HepG2 (cell line): ENCODE measurements around the gene TPP2. TPM values are rescaled to one million over a fixed set of nuclear protein-coding genes. Genes with fewer than 3 reads are reported as not detected.

ENCODE experiments used
- ATAC-seq: fragments of 200-7000 bp; cut with Tn5 transposase; 3 replicates; pipeline ENCODE4 v1.9.1; 2020; ENCODE audit warnings: mild to moderate bottlenecking, moderate library complexity
- BruUV-seq: library from RNA; stranded (reverse); fragments of 400-500 nt; replicated peaks from 2 replicates; lab custom pipeline; 2021; lab: Mats Ljungman, UMichigan
- CTCF ChIA-PET: fragments of 300-600 bp; formaldehyde crosslinking; extraction: SDS; loops from one replicate; lab custom pipeline; 2021; ENCODE audit warnings: low total read pairs, inconsistent platforms, low intra/inter-chr PET ratio; lab: Yijun Ruan, JAX
- POLR2A ChIA-PET: fragments of 350-600 bp; sonication (Branson Sonifier 250); formaldehyde crosslinking; loops from one replicate; lab custom pipeline; 2020; ENCODE audit warnings: antibody characterized with exemption, inconsistent platforms; lab: Yijun Ruan, JAX
- DNase-seq: peaks from one replicate; pipeline ENCODE4 v3.0.0-alpha.2; 2015; ENCODE audit warnings: low spot score
- FAIRE-seq: peaks from 3 replicates; lab custom pipeline; 2011; peaks lifted over from hg19 to GRCh38; lab: Jason Lieb, UNC
- H2AFZ ChIP-seq: one replicate; pipeline ENCODE4 v1.6.1; 2011; ENCODE audit warnings: low read length, inconsistent platforms
- H3K27ac ChIP-seq: fragments of 300-600 bp; 3 replicates; pipeline ENCODE4 v1.8.0; 2011; ENCODE audit warnings: mixed run types, mild to moderate bottlenecking, mixed read lengths, low read length, inconsistent platforms; ENCODE audit not compliant: insufficient read depth; ENCODE audit errors: extremely low read length
- H3K27me3 ChIP-seq, 2 experiments: fragments of 200-600 bp in 1 of 2; 2 replicates in 1 of 2; 3 replicates in 1 of 2; pipeline versions ENCODE4 v1.6.0 to v1.8.0; 2011; ENCODE audit warnings: low read length in 2 of 2, mild to moderate bottlenecking in 2 of 2, moderate library complexity in 2 of 2, inconsistent platforms in 1 of 2; ENCODE audit not compliant: insufficient read depth in 2 of 2, control insufficient read depth in 1 of 2
- H3K36me3 ChIP-seq, 2 experiments: fragments of 200-600 bp in 1 of 2; replicated peaks in 1 of 2; 2 replicates in 1 of 2; 3 replicates in 1 of 2; pipeline versions ENCODE4 v1.5.1 to v1.8.0; 2011; ENCODE audit warnings: low read length in 2 of 2, inconsistent platforms in 1 of 2; ENCODE audit not compliant: insufficient read depth in 2 of 2, control insufficient read depth in 1 of 2
- H3K4me1 ChIP-seq: 2 replicates; pipeline ENCODE4 v1.5.1; 2012; ENCODE audit warnings: low read length, inconsistent platforms; ENCODE audit not compliant: insufficient read depth
- H3K4me2 ChIP-seq: 2 replicates; pipeline ENCODE4 v1.6.0; 2011; ENCODE audit warnings: low read depth, low read length, inconsistent platforms
- H3K4me3 ChIP-seq, 3 experiments: fragments of 200-600 bp in 1 of 3; sonication (generic), shearing (Covaris generic) in 1 of 3; replicated peaks in 1 of 3; 2 replicates each; pipeline ENCODE4 v1.5.1; 2011 to 2016; ENCODE audit warnings: low read length in 3 of 3, inconsistent platforms in 2 of 3, low read depth in 2 of 3, mild to moderate bottlenecking in 2 of 3, control low read depth in 1 of 3, mixed read lengths in 1 of 3; ENCODE audit not compliant: insufficient read depth in 1 of 3
- H3K79me2 ChIP-seq: one replicate; pipeline ENCODE4 v1.6.1; 2011; ENCODE audit warnings: low read length, inconsistent platforms; ENCODE audit not compliant: insufficient read depth
- H3K9ac ChIP-seq: 2 replicates; pipeline ENCODE4 v1.6.0; 2011; ENCODE audit warnings: mild to moderate bottlenecking, low read depth, low read length, inconsistent platforms; ENCODE audit not compliant: insufficient read depth
- H3K9me3 ChIP-seq: 2 replicates; pipeline ENCODE4 v1.5.1; 2012; ENCODE audit warnings: mild to moderate bottlenecking, low read length
- H4K20me1 ChIP-seq: 2 replicates; pipeline ENCODE4 v1.6.0; 2011; ENCODE audit warnings: inconsistent platforms, mild to moderate bottlenecking, low read length, moderate library complexity; ENCODE audit not compliant: insufficient read depth
- DRAP1 ChIP-seq: IDR thresholded peaks from 2 replicates; pipeline ENCODE4 v1.6.1; 2016; ENCODE audit warnings: missing genetic modification reagents, missing compliant biosample characterization
- EHMT2 ChIP-seq: fragments of 200-600 bp; sonication (generic); IDR thresholded peaks from 2 replicates; pipeline ENCODE4 v1.7.0; 2017; ENCODE audit warnings: antibody characterized with exemption, low read depth, low read length, borderline replicate concordance
- MAFK ChIP-seq, 2 experiments: IDR thresholded peaks in 1 of 2; conservative IDR thresholded peaks in 1 of 2; 2 replicates each; pipeline ENCODE4 v1.6.1; 2011; ENCODE audit warnings: improper control_type of control experiment in 2 of 2, low read length in 2 of 2
- MIXL1 ChIP-seq: IDR thresholded peaks from 2 replicates; pipeline ENCODE4 v1.6.1; 2016
- RBAK ChIP-seq: sonication (generic); formaldehyde crosslinking; IDR thresholded peaks from 2 replicates; pipeline ENCODE4 v1.5.1; 2020; ENCODE audit warnings: mild to moderate bottlenecking, missing genetic modification reagents
- SIX4 ChIP-seq: sonication (generic); formaldehyde crosslinking; IDR thresholded peaks from 2 replicates; pipeline ENCODE4 v1.4.0; 2020; ENCODE audit warnings: missing genetic modification reagents
- SMC3 ChIP-seq: IDR thresholded peaks from 2 replicates; pipeline ENCODE4 v1.6.1; 2011; ENCODE audit warnings: low read length, improper control_type of control experiment
- TAF15 ChIP-seq: fragments of 200-400 bp; formaldehyde crosslinking; IDR thresholded peaks from one replicate; pipeline ENCODE4 v1.6.1; 2018; ENCODE audit warnings: mild to moderate bottlenecking, low read depth, low read length; ENCODE audit not compliant: poor library complexity, severe bottlenecking
- ZNF256 ChIP-seq: sonication (generic); formaldehyde crosslinking; conservative IDR thresholded peaks from 2 replicates; pipeline ENCODE4 v1.4.0; 2020; ENCODE audit warnings: missing genetic modification reagents
- ZNF34 ChIP-seq: sonication (generic); formaldehyde crosslinking; IDR thresholded peaks from 2 replicates; pipeline ENCODE4 v1.4.0; 2020; ENCODE audit warnings: mild to moderate bottlenecking, missing genetic modification reagents, borderline replicate concordance
- ZNF788 ChIP-seq: sonication (generic); formaldehyde crosslinking; IDR thresholded peaks from 2 replicates; pipeline ENCODE4 v1.5.0; 2020; ENCODE audit warnings: mild to moderate bottlenecking, missing genetic modification reagents, borderline replicate concordance
- ZNF883 ChIP-seq: sonication (generic); formaldehyde crosslinking; IDR thresholded peaks from 2 replicates; pipeline ENCODE4 v1.5.1; 2020; ENCODE audit warnings: mild to moderate bottlenecking, missing genetic modification reagents; ENCODE audit errors: not compliant biosample characterization
- WGBS: methylation state at CpG from one replicate; pipeline ENCODE4 v1.1.6; 2017; ENCODE audit warnings: low lambda C conversion rate; 5-methylcytosine and 5-hydroxymethylcytosine counted together
- in situ Hi-C: cut with HindIII; loops from 2 replicates; pipeline ENCODE4 v1.10.0; 2017; ENCODE audit warnings: low pct_unique_long_range_greater_than_20kb; ENCODE audit not compliant: extremely low pct_ligation_motif_present
- intact Hi-C: fragments of 100-400 bp; cut with micrococcal nuclease; formaldehyde crosslinking; loops from one replicate; pipeline ENCODE4 v1.10.0; 2022; ENCODE audit not compliant: unreplicated experiment
- polyA plus RNA-seq, 8 experiments: library from polyadenylated mRNA; depleted of rRNA in 3 of 8; stranded (reverse) in 7 of 8; unstranded in 1 of 8; fragments of >200 nt; fragmentation: Illumina TruSeq in 4 of 8; extraction: Trizol in 4 of 8; gene quantifications; 2 replicates each; pipeline versions ENCODE4 v1.2.1 to v1.2.3, GENCODE V29; 2011 to 2016; ENCODE audit warnings: low read depth in 4 of 8, missing spikeins in 1 of 8, mixed read lengths in 1 of 8; ENCODE audit not compliant: insufficient read depth in 1 of 8
- total RNA-seq, 5 experiments: library from RNA; depleted of rRNA; stranded (reverse); fragments of >200 nt; fragmentation: Illumina TruSeq; extraction: Trizol; gene quantifications; 2 replicates each; pipeline ENCODE4 v1.2.3, GENCODE V29; 2016; ENCODE audit warnings: low read depth in 1 of 5
- TF ChIP-seq, protein P1 (sequence below): sonication (generic); formaldehyde crosslinking; IDR thresholded peaks from 2 replicates; pipeline ENCODE4 v1.4.0; 2020; ENCODE audit warnings: missing genetic modification reagents, mild to moderate bottlenecking, borderline replicate concordance
- TF ChIP-seq, protein P2 (sequence below): IDR thresholded peaks from 2 replicates; pipeline ENCODE4 v1.6.1; 2012; ENCODE audit warnings: inconsistent platforms
- TF ChIP-seq, protein P3 (sequence below): IDR thresholded peaks from 2 replicates; pipeline ENCODE4 v1.6.1; 2016; ENCODE audit warnings: low read depth, control low read depth
- TF ChIP-seq, protein P4 (sequence below): sonication (generic); formaldehyde crosslinking; IDR thresholded peaks from 2 replicates; pipeline ENCODE4 v1.4.0; 2020; ENCODE audit warnings: missing genetic modification reagents

The TPP2 gene
- total and polyA plus RNA-seq, 2 of the 13 experiments (the other 11 are each of a cell fraction or from before 2014, with no cell fraction given) = 16.4 to 52.1 TPM

- TF ChIP-seq, protein P1, sequence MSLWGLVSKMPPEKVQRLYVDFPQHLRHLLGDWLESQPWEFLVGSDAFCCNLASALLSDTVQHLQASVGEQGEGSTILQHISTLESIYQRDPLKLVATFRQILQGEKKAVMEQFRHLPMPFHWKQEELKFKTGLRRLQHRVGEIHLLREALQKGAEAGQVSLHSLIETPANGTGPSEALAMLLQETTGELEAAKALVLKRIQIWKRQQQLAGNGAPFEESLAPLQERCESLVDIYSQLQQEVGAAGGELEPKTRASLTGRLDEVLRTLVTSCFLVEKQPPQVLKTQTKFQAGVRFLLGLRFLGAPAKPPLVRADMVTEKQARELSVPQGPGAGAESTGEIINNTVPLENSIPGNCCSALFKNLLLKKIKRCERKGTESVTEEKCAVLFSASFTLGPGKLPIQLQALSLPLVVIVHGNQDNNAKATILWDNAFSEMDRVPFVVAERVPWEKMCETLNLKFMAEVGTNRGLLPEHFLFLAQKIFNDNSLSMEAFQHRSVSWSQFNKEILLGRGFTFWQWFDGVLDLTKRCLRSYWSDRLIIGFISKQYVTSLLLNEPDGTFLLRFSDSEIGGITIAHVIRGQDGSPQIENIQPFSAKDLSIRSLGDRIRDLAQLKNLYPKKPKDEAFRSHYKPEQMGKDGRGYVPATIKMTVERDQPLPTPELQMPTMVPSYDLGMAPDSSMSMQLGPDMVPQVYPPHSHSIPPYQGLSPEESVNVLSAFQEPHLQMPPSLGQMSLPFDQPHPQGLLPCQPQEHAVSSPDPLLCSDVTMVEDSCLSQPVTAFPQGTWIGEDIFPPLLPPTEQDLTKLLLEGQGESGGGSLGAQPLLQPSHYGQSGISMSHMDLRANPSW (CRISPR knock-in tag) = no peak
- no peak for TF ChIP-seq SMC3
- no peak for TF ChIP-seq MAFK (conservative IDR thresholded peaks at IDR 0.05 in 1 of 2, IDR thresholded peaks at IDR 0.05 in 1 of 2; ENCODE audit: low read length in 2 of 2)
- no peak; the same call in 1 of the 2 replicates for TF ChIP-seq EHMT2
- TF ChIP-seq MIXL1 (CRISPR knock-in tag) = peak; percentile 73; the same call in 1 of the 2 replicates
- no peak for TF ChIP-seq RBAK (CRISPR knock-in tag)
- TF ChIP-seq, protein P2, sequence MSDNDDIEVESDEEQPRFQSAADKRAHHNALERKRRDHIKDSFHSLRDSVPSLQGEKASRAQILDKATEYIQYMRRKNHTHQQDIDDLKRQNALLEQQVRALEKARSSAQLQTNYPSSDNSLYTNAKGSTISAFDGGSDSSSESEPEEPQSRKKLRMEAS = peak; percentile 57; the same call in 1 of the 2 replicates
- TF ChIP-seq SIX4 (CRISPR knock-in tag) = no peak
- TF ChIP-seq ZNF788 (CRISPR knock-in tag) = no peak
- no peak for TF ChIP-seq ZNF256 (CRISPR knock-in tag)
- TF ChIP-seq ZNF883 = no peak
- no peak for TF ChIP-seq TAF15
These were observed 34.9 kb upstream of the TPP2 start (continued) for GRCh38 chr13:102561933-102562332.

DNA sequence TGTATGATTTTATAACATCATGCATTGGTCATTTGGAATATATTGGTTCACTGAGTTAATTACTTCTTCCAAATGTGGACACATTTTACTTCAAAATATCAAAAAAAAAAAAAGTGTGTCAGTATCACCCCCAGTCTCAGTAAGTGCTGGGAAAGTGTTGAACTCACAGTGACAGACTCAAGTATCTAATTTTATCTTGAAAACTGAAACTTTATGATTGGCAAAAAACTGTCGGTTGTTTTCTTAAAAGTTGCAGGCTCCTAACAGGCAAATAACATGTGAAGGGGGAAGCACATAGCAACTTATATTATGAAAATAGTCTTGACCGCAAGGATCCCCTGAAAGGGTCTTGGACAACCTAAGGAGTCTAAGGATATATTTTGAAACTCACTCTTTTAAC, 33.5 kb upstream of the TPP2 start:
- no peak for DNase-seq
- Histone ChIP-seq H3K9me3 (no peaks in the 10 kb centered on the region), H3K4me2 (no peak overlapping the region), H3K9ac (no peak overlapping the region), H4K20me1 (no peaks in the 10 kb centered on the region), H3K4me3 (no peak overlapping the region), H3K36me3 (no peaks in the 10 kb centered on the region), H3K27ac (no peak overlapping the region), H2AFZ (no peak overlapping the region), H3K4me1 (peaks cover 12% of the 10 kb centered on the region), H3K27me3 (0 out of 5 replicates have a peak, but pooled peaks cover 0 to 2% of the 10 kb centered on the region in 2 experiments), H3K79me2 (no peaks in the 10 kb centered on the region)
- CTCF ChIA-PET = no interaction called here
- BruUV-seq = no TSS peak
- no peak for ATAC-seq
- WGBS = 77% methylated on average over 2 of the region's 2 CpGs
- POLR2A ChIA-PET = no interaction called here
- in situ Hi-C loops = loop anchor here (25.0 kb wide), 3 partner anchors 426 to 776 kb away; no protein-coding TSS in a partner anchor
- FAIRE-seq = no peak
- intact Hi-C loops = no loop called here
- TF ChIP-seq DRAP1 (CRISPR knock-in tag) (no peak), ZNF34 (no peak)
- TF ChIP-seq, protein P3, sequence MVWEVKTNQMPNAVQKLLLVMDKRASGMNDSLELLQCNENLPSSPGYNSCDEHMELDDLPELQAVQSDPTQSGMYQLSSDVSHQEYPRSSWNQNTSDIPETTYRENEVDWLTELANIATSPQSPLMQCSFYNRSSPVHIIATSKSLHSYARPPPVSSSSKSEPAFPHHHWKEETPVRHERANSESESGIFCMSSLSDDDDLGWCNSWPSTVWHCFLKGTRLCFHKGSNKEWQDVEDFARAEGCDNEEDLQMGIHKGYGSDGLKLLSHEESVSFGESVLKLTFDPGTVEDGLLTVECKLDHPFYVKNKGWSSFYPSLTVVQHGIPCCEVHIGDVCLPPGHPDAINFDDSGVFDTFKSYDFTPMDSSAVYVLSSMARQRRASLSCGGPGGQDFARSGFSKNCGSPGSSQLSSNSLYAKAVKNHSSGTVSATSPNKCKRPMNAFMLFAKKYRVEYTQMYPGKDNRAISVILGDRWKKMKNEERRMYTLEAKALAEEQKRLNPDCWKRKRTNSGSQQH = no peak
- TF ChIP-seq, protein P4, sequence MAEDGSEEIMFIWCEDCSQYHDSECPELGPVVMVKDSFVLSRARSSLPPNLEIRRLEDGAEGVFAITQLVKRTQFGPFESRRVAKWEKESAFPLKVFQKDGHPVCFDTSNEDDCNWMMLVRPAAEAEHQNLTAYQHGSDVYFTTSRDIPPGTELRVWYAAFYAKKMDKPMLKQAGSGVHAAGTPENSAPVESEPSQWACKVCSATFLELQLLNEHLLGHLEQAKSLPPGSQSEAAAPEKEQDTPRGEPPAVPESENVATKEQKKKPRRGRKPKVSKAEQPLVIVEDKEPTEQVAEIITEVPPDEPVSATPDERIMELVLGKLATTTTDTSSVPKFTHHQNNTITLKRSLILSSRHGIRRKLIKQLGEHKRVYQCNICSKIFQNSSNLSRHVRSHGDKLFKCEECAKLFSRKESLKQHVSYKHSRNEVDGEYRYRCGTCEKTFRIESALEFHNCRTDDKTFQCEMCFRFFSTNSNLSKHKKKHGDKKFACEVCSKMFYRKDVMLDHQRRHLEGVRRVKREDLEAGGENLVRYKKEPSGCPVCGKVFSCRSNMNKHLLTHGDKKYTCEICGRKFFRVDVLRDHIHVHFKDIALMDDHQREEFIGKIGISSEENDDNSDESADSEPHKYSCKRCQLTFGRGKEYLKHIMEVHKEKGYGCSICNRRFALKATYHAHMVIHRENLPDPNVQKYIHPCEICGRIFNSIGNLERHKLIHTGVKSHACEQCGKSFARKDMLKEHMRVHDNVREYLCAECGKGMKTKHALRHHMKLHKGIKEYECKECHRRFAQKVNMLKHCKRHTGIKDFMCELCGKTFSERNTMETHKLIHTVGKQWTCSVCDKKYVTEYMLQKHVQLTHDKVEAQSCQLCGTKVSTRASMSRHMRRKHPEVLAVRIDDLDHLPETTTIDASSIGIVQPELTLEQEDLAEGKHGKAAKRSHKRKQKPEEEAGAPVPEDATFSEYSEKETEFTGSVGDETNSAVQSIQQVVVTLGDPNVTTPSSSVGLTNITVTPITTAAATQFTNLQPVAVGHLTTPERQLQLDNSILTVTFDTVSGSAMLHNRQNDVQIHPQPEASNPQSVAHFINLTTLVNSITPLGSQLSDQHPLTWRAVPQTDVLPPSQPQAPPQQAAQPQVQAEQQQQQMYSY (CRISPR knock-in tag) = no peak
